IPS-18c (cell line): ENCODE measurements around the gene KBTBD3.
A peak's percentile ranks its signal among the peaks of the same experiment; 100 is the strongest.
"Not testable (repeated sequence)": the region's sequence is repeated elsewhere in the genome, so short reads cannot be mapped to it uniquely, and the experiment has no call there.

ENCODE experiments used
- H3K4me3 ChIP-seq: 2 replicates; pipeline ENCODE4 v1.7.0; 2013; ENCODE audit warnings: low read depth, mild to moderate bottlenecking, low read length, moderate library complexity; ENCODE audit not compliant: insufficient read depth
- H3K9me3 ChIP-seq: one replicate; pipeline ENCODE4 v1.6.1; 2013; ENCODE audit warnings: mild to moderate bottlenecking, low read length, moderate library complexity; ENCODE audit not compliant: control insufficient read depth, insufficient read depth

Gene KBTBD3

DNA sequence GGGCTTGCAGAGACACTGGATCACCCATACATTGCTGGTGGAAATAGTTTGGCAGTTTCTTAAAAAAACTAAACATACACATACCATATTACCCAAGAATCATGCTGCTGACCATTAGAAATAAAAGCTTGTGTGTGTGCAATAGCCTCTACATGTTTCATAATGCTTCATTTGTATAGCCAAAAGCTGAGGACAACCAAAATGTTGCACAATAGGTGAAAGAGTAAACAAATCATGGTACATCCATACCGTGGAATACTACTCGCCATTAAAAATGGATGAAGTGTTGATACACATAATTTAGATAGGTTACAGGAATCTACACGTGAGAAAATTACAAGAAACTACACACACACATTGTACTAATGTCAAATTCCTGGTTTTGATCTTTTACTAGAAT, 6.5 kb downstream of the KBTBD3 start:
- Histone ChIP-seq H3K4me3 (no peak overlapping the region), H3K9me3 (no peaks in the 10 kb centered on the region)

DNA sequence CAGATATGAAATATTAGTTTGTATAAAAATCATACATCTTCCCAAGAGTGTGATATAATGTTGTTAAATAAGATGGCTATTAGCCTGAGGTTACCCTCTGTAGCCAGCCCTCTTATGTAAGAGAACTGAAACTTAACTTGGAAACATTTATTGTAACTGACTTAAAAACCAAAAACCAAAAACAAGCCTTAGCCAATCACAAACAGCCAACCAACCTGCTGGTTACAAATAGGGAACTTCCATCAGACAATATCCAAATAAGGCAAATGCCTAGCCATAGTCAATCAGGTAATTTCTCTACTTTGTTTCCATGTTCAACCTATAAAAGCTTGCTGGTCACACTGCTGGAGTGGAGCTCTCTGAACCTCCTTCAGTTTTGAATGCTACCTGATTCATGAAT, 14.1 kb downstream of the KBTBD3 start:
- Histone ChIP-seq H3K9me3 (no peaks in the 10 kb centered on the region), H3K4me3 (no peak overlapping the region)

DNA sequence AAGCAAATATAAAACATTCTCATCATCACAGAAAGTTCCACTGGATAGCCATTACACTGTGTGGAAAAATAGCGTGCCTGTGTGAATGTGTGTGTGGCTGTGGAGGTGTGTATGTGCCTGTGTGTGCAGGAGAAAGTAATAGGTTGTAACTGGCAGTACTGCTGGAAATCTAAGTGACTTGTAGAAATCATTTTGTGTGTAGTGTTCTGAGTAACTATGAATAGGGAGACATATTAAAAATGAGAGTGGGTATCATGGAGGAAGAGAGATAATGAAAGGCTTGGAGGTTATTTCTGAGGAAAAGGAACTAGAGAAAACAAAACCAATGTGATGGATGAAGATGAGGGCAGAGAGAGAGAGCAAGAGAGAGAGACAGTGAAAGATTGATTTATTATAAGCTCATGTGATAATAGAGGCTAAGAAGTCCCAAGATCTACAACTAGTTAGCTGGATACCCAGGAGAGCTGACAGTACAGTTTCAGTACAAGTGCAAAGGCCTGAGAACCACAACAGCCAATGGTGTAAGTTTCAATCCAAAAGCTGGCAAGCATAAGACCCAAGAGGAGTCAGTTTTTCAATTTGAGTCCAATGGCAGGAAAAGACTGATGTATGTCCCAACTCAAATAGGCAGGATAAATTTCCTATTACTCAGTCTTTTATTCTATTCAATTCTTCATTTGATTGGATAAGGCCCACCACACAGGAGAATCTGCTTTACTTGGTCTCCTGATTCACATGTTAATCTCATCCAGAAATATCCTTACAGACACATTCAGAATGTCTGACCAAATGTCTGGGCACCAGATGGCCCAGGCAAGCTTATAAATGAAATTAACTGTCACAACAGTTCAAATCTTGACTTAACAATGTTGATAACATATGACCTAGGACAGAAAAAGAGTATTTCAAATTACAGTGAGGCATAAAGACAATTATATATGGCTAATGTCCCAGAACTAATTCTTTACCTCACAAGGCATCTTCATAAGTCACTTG, 14.9 kb downstream of the KBTBD3 start:
- no peak overlapping the region for H3K4me3 ChIP-seq
- H3K9me3 ChIP-seq = no peaks in the 10 kb centered on the region

DNA sequence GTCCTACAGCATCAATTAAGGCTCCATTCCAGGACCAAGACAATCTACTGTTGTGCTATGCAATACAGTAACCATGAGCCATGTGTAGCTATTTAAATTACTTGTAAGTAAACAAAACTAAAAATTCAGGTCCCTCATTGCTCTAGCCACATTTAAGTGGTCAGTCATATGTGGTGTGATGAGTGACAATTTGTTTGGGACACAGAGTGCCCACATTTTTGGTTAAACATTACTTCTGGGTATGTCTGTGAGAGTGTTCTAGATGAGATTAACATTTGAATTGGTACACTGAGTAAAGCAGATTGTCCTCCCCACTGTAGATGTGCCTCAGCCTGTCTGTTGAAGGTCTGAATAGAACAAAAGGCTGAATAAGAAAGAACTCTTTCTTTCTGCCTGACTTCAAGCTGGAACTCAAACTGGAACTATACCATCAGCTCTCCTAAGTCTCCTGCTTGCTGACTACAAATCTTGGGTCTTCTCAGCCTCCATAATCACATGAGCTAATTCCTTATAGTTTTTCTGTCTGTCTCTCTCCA, 15.8 kb downstream of the KBTBD3 start:
- no peaks in the 10 kb centered on the region for H3K9me3 ChIP-seq
- H3K4me3 ChIP-seq = no peak overlapping the region

DNA sequence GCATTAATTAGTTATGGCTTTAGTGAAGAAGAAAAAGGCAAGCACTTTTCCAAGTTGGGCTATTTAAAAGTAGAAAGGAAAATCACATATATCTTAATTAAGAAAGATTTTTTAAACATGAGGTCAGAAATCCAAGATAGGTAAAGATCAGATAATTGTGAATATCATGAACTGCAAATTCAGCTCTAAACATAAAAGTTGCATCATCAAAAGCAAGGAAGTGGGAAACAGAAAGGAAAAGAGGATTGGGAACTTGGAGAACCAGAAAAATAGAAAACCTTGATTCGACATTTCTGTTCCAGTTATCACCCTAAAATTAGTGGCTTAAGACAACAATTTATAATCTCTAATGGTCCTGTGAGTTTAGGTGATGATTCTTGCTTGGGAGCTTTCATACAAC, 17.5 kb downstream of the KBTBD3 start:
- Histone ChIP-seq H3K4me3 (no peak overlapping the region), H3K9me3 (no peaks in the 10 kb centered on the region)

DNA sequence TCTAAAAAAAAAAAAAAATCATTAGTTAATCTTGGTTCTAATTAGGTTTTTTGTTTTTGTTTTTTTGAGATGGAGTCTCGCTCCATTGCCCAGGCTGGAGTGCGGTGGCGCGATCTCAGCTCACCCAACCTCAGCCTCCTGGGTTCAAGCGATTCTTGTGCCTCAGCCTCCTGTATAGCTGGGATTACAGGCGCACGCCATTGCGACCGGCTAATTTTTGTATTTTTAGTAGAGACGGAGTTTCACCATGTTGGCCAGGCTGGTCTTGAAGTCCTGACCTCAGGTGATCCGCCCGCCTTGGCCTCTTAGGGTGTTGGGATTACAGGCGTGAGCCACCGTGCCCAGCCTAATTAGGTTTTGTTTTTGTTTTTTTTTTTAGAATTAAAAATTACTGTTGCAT, 18.8 kb downstream of the KBTBD3 start:
- H3K9me3 ChIP-seq, H3K4me3 ChIP-seq: not testable (repeated sequence)

DNA sequence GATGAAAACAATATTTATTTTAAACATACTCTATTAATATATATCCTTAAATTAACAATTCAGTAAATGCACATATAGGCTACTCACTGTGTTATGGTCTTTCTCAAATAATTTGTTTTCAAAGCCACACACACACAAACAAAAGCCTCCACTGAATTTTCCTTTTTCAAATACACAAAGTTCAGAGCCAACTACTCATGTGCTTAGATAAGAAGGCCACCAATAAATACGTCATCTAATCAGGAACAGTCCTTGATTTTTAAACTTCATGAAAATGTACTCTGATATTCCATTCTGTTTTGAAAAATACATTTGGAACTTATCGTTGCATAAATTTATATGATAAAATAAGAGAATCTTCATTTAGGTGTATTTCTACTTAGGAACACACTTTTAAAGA, 26.0 kb downstream of the KBTBD3 start:
- Histone ChIP-seq H3K4me3 (no peak overlapping the region), H3K9me3 (no peaks in the 10 kb centered on the region)

DNA sequence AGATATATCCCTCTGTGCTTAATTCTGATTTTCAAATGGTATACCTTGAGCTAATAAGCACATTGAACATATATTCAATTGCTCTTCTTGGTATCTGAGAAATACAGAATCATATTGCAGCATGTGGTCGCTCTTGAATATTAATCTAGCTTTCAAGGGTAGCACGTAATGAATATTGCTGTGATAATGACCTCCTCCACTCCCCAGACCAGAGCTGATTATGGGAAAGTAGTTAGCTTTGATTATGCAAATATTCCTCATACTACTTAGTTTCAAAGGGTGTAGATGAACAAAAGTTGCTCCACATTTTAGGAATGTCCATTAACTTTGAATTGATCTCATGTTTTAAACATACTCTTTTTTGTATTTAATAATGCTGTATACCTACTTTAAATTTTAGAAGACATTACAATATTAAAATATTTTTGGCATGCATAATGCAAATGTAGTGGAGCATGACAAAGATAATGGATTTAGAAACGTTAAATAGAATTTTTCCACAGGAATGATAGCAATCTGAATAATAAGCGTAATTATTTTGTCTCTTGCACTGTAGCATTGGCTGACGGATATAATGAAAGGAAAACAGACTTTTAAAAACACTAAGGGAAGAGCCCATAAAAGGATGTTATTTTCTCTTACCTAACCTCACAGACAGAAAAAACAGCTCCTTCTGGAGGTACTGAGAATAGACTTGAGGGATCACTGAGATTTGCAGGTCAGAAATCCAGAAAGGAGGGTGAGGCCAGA, 27.2 kb downstream of the KBTBD3 start:
- Histone ChIP-seq H3K9me3 (no peaks in the 10 kb centered on the region), H3K4me3 (no peak overlapping the region)

DNA sequence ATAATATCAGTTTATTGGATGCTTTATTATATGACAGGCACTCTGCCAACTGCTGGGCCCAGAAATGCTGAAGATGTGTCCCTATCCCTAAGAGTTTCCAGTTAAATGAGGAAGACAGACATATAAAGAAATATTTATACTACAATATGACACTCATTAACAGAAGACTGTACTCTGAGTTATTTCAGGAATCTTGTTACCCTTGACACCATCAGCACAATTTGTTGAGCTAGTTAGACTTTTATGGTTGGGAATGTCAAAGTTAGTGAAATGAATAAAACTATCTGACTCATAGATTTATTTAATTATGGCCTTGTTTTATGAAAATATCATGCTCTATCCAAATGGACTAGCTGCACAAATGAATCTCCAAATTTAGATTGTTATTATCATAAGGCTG, 29.5 kb downstream of the KBTBD3 start:
- H3K4me3 ChIP-seq = no peak overlapping the region
- H3K9me3 ChIP-seq = no peaks in the 10 kb centered on the region

DNA sequence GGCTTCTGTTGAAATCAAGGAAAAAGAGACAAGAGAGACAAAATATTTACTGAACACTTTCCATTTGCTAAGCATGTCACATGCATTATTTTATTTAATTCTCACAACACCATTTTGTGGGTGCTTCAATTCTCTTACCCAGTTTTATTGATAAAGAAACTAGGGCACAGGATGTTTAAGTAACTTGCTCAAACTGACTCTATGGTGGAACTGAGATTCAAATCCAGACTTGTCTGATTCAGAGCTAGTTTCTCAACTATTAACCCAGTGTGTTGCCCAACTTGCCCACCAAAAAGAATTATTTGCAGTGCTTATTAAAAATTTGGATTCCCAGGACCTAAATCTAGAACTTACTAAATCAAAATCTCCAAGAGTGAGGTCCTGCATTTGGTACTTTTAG, 33.6 kb downstream of the KBTBD3 start:
- H3K4me3 ChIP-seq = no peak overlapping the region
- H3K9me3 ChIP-seq = no peaks in the 10 kb centered on the region

DNA sequence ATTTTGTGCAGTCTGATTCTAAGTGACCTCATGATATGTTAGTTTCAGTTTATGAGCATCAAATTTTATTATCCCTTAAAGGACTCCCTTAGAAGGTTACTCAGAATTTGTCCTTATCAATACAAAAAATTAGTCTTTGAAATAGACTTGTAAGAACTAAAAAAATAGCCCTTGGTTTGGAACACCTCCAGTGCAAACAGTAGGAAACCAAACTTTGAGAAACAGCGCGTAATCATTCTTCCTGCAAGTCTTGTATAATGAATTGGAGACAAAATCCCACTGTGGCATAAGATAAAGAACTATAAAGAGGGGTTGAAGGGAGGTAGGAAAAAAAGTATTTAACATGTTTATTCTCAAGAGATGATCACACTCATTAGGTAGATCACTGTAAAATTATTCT, 44.3 kb downstream of the KBTBD3 start:
- Histone ChIP-seq H3K9me3 (no peaks in the 10 kb centered on the region), H3K4me3 (no peak overlapping the region)

DNA sequence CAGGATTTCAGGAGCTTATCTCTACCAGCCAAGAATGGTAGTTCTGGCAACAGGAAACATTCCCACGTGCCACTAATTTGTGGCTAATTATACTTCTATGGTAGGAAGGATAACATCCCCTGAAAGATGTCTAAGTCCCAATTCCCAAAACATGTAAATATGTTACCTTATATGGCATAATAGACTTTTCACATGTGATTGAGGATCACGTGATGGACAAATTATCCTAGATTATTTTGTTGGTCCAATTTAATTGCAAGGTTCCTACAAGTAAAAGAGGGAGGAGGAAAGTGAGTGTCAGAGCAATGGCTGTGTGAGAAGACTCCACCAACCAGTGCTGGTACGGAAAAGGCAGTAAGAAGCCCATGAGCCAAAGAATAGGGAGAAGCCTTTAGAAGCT, 45.2 kb downstream of the KBTBD3 start:
- Histone ChIP-seq H3K9me3 (no peaks in the 10 kb centered on the region), H3K4me3 (no peak overlapping the region)

DNA sequence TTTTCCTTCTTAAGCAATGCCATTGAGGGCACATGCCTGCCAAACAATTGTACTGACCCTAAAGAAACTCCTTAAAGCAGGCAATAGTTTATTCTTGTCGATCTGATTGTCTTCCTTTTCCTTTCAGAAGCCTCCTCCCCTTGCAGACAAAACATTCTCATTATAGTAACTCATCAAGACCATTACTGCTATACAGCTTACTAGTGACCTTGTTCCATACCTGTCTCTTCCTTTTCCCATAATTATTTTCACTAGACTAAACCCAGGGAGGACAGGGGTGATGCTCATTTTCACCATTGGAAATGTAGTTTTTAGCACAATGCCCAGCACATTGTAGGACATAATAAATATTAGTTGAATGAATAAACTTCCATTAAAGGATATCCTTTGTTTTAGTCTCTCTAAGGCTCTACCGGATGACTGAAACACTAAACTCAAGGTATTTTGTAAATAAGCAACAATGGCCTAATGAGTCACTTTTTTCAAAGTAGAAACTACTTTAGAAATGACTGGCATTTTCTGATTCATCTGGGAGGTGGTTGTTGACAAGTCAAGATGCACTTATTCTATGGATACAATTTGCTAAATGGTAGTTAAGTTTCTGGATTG, 45.8 kb downstream of the KBTBD3 start:
- no peak overlapping the region for H3K4me3 ChIP-seq
- no peaks in the 10 kb centered on the region for H3K9me3 ChIP-seq

DNA sequence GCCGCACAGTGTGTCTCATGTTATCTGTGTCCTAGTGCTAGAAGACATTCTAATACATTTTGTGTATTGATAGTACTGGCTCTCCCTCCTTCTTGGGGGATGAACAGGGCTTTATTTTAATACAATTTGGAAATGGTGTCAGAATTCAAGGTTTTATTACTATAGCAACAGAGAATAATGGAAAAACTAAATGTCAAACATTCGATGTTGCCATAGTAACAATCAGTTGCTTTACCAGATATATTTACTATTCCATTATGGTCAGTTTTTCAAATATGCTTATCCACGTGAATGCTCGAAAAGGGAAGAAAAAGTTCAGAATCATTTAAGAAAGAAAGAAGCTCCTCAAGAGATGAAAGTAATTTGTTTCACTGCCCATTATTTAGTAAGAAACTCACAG, 46.5 kb downstream of the KBTBD3 start:
- Histone ChIP-seq H3K4me3 (no peak overlapping the region), H3K9me3 (no peaks in the 10 kb centered on the region)

DNA sequence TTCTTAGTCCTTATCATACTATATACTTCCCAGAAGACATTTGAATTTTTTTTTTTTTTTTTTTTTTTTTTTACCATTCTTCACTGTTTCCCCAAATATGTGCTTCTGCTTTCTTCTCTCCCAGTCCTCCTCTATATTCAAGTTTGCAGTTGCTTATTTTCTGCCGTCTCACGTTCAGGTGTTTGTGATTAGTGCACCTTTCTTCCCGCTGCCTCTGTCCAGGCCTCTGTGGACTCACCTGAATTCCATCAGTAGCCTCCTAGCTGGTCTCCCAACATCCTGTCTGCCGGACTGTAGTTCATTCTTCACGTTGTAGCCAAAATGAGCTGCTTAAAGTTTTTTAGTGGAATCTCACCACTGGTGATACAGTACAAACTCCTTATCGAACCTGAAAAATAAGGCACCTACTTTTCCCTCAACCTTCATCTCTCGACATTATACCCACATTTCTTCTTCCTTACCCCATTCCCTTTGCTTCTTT, 54.3 kb downstream of the KBTBD3 start:
- H3K4me3 ChIP-seq = peak overlapping the region; percentile 52
- no peaks in the 10 kb centered on the region for H3K9me3 ChIP-seq

DNA sequence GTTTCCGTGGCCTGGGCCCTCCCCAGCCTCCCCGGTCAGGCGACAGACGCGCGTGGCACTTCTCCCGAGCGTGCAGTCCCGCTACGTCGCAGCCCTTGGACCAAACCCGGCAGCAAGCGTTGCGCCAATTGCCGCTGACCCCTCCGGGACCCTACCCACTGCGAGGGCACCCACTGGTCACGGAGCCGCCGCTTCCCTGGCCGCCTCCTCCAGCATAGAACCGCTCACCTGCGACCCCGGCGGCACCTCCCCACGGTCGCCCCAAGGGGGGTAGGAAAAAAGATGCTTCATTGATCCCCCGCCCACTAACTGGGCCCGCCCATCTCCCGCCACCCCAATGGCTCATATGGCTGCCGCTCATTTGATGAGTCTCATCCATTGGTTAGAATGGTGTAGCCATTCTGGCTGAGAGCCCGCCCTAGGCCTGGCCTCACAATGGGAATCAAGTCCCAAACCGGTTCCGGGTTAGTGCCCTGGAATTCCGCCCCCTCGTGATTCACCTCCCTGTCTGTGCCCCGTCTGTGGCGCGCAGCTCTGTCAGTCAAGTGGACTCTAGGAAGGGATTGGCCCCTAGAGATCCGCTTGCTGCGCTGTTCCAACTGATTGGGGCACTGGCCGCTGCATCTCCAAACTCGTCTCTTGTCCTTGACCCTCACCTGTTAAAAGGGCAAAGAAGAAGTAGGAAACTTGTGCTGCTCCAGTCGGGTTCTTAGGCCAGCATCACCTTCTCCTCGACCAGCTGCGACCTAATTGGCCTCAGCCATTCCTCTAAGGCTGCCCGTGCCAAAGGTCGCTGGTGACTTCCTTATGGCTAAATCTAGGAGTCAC, 55.0 kb downstream of the KBTBD3 start, which contains the start of gene MSANTD4:
Gene MSANTD4, minus strand, starts transcription at position 274 of the 828 bp plus-strand sequence. CDS start 11,323 bp downstream, outside the sequence.
- Histone ChIP-seq H3K9me3 (no peaks in the 10 kb centered on the region), H3K4me3 (peak within 1 kb of the TSS; percentile 86)
